Prostate gland (tissue), 2 donors: ENCODE results near the gene SLC25A23. TPM values are rescaled to one million over a fixed set of nuclear protein-coding genes. Genes with fewer than 3 reads are reported as not detected.

Source experiments
- DNase-seq: peaks from one replicate; pipeline ENCODE4 v3.0.0-alpha.2; 2019; ENCODE audit warnings: low spot score
- H3K27ac ChIP-seq, 2 donors: fragments of 200-600 bp; sonication (generic); 2 replicates each; pipeline ENCODE4 v1.5.1; 2017 to 2019
- H3K27me3 ChIP-seq: fragments of 200-600 bp; sonication (generic); replicated peaks from 2 replicates; pipeline ENCODE4 v1.5.1; 2019; ENCODE audit not compliant: insufficient read depth
- H3K36me3 ChIP-seq, 2 donors: fragments of 200-600 bp; sonication (generic); 1 replicate in 1 of 2; 2 replicates in 1 of 2; pipeline versions ENCODE4 v1.5.1 to v1.8.1; 2017 to 2019
- H3K4me1 ChIP-seq: fragments of 200-600 bp; sonication (generic); replicated peaks from 2 replicates; pipeline ENCODE4 v1.5.1; 2019
- H3K4me3 ChIP-seq, 2 donors: fragments of 200-600 bp; sonication (generic); 2 replicates each; pipeline ENCODE4 v1.5.1; 2017 to 2019
- H3K9me3 ChIP-seq: fragments of 200-600 bp; sonication (generic); 2 replicates; pipeline ENCODE4 v1.5.1; 2017
- CTCF ChIP-seq, 4 experiments: fragments of 200-600 bp in 2 of 4; fragments of 450-650 bp in 2 of 4; sonication (generic) in 2 of 4; IDR thresholded peaks; 1 replicate in 3 of 4; 2 replicates in 1 of 4; pipeline ENCODE4 v1.5.1; 2016 to 2019; ENCODE audit warnings: antibody characterized with exemption in 4 of 4, mild to moderate bottlenecking in 2 of 4, moderate library complexity in 2 of 4
- POLR2A ChIP-seq: fragments of 450-650 bp; IDR thresholded peaks from one replicate; pipeline ENCODE4 v1.6.1; 2016; ENCODE audit warnings: antibody characterized with exemption, mild to moderate bottlenecking
- POLR2AphosphoS5 ChIP-seq: sonication (generic); formaldehyde crosslinking; IDR thresholded peaks from one replicate; pipeline ENCODE4 v1.6.1; 2017; ENCODE audit warnings: antibody characterized with exemption
- WGBS: methylation state at CpG from one replicate; pipeline ENCODE4 v1.1.5; 2018; 5-methylcytosine and 5-hydroxymethylcytosine counted together
- intact Hi-C: fragments of 100-400 bp; cut with DNase I; formaldehyde crosslinking; loops from one replicate; pipeline ENCODE4 v1.14.2; 2022
- total RNA-seq, 2 donors: library from RNA; depleted of rRNA; stranded (reverse); fragments of >200 nt; gene quantifications; one replicate each; pipeline ENCODE4 v1.1.0, GENCODE V29; 2016

SLC25A23 gene
- total RNA-seq, 2 donors from 2014 or later: 66.2 to 91.3 TPM

DNA sequence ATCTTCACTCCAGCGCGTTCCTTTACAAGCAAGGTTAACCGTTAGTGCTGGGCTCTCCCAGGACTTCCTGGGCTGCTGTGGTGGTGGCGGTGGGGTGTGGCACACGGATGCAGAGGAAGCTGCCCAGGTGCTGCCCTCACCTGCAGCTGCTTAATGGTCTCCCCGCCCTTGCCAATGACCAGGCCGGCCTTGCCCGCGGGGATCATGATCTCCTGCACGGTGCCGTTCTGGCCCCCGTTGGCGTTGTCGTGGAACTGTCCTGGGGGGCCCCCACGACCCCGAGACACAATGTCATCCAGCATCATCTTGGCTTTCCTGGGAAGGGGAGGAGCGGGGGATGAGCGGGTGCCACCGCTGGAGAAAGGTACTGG lies 41.0 kb downstream of the SLC25A23 start:
- WGBS: 88% methylated on average over 19 of the region's 19 CpGs
- peaks cover 5% of the 10 kb centered on the region for H3K4me1 ChIP-seq
- H3K9me3 ChIP-seq: no peaks in the 10 kb centered on the region
- TF ChIP-seq POLR2A: no peak
- no peak for TF ChIP-seq CTCF (IDR thresholded peaks at IDR 0.05)
- no peak for TF ChIP-seq POLR2AphosphoS5
- H3K27ac ChIP-seq: no peak overlapping the region
- intact Hi-C loops: loop anchor here (5.0 kb wide), 1 partner anchor 196 kb away; no protein-coding TSS in a partner anchor
- H3K4me3 ChIP-seq: no peak overlapping the region
- DNase-seq: no peak
- H3K27me3 ChIP-seq: no peaks in the 10 kb centered on the region
- H3K36me3 ChIP-seq: peaks cover 16 to 56% of the 10 kb centered on the region in 2 donors

DNA sequence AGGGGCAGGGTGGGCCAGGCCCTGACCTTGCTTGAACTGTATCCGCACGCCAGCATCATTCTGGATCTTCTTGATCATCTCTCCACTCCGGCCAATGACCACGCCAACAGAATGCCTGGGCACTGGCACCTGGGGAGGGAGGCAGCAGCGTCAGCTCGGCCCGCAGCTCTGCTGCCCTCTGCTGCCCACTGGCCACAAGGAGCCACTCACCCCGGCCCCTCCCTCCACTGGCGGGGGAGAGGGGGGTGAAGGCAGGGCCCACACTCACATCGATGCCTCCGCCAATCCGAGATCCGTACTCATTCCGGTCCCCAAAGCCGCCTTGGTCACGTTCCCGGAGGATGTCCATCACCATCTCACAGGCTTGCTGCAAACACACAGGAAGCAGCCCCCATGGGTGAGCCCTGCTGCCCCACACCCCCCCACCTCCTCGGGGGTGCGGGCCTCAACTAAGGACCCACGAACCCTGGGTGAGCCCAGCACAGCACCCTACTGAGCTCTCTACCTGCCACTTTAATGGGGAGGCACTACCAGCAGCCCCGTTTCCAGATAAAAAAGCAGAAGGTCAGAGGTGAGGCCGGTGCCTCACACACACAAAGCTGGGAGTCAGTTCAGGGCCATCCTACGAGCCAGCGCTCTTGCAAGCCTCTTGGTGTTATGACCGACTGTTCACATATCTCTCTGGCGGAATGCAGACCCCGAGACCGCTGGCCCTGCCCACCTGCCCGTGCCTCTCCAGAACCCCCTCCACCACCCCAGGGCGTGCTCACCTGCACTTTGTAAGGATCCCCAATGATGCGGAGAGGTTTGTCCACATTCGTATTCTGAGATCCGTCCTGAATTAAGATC lies 41.7 kb downstream of the SLC25A23 start:
- Histone ChIP-seq H3K4me1 (peaks cover under 1% of the 10 kb centered on the region), H3K4me3 (no peak overlapping the region), H3K27ac (no peak overlapping the region), H3K27me3 (no peaks in the 10 kb centered on the region), H3K9me3 (no peaks in the 10 kb centered on the region), H3K36me3 (peaks cover 16 to 56% of the 10 kb centered on the region in 2 donors)
- TF ChIP-seq CTCF (IDR thresholded peaks at IDR 0.05) (peak in 3 of 4 experiments; percentile 27 to 45 (median 43)), POLR2AphosphoS5 (no peak), POLR2A (no peak)
- WGBS: 73% methylated on average over 32 of the region's 33 CpGs
- intact Hi-C loops: loop anchor here (5.0 kb wide), 1 partner anchor 196 kb away; no protein-coding TSS in a partner anchor
- no peak for DNase-seq

DNA sequence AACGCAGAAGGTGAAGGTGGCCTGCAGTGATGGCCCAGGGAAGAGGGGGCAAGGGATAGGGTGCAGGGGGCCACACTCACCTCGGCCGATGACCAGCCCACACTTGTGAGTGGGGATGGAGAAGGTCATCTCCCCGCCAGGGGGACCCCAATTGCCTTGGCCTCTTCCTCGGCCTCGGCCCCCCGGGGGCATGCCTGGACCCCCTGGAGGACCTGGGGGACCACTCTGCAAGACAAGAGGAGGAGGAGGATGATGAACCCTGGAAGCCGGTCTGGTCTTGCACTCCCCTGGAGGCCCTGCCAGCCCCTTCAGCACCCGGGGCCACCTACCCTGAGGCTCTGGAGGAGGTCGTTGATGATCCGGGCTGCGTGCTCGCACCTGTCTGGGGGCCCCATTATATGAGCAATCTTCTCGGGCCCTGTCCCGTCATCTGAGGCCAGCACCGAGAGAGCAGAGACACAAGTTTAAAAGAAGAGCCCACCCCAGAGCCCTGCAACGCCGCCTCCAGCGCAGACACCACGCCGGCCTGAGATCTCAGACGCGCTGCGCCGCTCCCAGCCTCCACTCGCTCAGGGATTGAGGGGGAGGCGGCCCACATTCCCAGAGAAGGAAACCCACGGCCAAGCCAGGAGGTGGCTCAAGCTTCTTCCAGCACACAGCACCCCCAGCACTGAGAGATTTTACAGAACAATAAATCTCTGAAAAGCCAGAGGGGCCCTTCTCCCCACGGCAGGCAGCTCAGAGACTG lies 42.8 kb downstream of the SLC25A23 start:
- Histone ChIP-seq H3K27me3 (no peaks in the 10 kb centered on the region), H3K4me3 (no peak overlapping the region), H3K9me3 (no peaks in the 10 kb centered on the region), H3K27ac (no peak overlapping the region), H3K4me1 (no peaks in the 10 kb centered on the region), H3K36me3 (peaks cover 16 to 56% of the 10 kb centered on the region in 2 donors)
- WGBS: 85% methylated on average over 29 of the region's 29 CpGs
- no peak for DNase-seq
- TF ChIP-seq CTCF (IDR thresholded peaks at IDR 0.05) (no peak), POLR2AphosphoS5 (no peak), POLR2A (no peak)
- intact Hi-C loops: loop anchor here (5.0 kb wide), 1 partner anchor 195 kb away; no protein-coding TSS in a partner anchor

DNA sequence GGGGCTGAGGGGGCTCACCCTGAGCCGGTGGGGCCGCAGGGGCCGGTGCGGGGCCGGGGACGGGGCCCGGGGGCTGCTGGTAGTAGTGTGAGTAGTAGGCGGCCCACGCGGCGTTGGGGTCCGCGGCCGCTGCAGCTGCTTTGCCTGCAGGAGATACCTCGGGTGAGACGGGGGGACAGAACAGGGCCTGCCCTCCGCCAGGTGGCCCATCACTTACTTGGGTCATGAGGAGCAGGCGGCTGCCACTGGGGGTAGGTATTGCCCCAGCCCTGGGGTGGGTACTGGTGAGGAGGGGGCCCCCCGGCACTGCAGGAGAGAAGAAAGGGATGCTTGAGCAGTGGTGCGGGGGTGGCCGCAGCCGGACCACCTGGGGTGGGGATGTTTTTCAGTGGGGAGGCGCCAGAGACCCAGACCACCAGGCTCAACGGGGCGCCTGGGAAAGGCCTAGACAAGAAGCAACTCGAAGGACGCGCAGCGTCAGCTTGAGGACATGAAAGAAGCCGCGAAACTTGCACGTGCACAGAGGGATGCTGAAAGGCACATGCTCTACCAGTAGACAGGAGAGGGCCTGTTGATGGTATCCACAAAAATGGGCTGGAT lies 43.9 kb downstream of the SLC25A23 start:
- TF ChIP-seq POLR2A (no peak), CTCF (IDR thresholded peaks at IDR 0.05) (no peak), POLR2AphosphoS5 (no peak)
- H3K9me3 ChIP-seq: no peaks in the 10 kb centered on the region
- intact Hi-C loops: loop anchor here (5.0 kb wide), 1 partner anchor 193 kb away; no protein-coding TSS in a partner anchor
- no peak for DNase-seq
- no peaks in the 10 kb centered on the region for H3K4me1 ChIP-seq
- 89% methylated on average over 32 of the region's 32 CpGs for WGBS
- H3K36me3 ChIP-seq: peaks cover 16 to 56% of the 10 kb centered on the region in 2 donors
- H3K27ac ChIP-seq: no peak overlapping the region
- no peaks in the 10 kb centered on the region for H3K27me3 ChIP-seq
- no peak overlapping the region for H3K4me3 ChIP-seq
